HepG2 (cell line): ENCODE results near the gene FBXW5. TPM values are rescaled to one million over a fixed set of nuclear protein-coding genes. Genes with fewer than 3 reads are reported as not detected.

Experiments used
- CEBPG ChIP-seq: IDR thresholded peaks from 2 replicates; pipeline ENCODE4 v1.6.1; 2016
- IRX3 ChIP-seq: sonication (generic); formaldehyde crosslinking; IDR thresholded peaks from 2 replicates; pipeline ENCODE4 v1.8.1; 2023; ENCODE audit warnings: mild to moderate bottlenecking, low read depth, missing genetic modification reagents, borderline replicate concordance
- KLF9 ChIP-seq: IDR thresholded peaks from 2 replicates; pipeline ENCODE4 v1.6.1; 2016; ENCODE audit warnings: low read depth
- POLR2AphosphoS2 ChIP-seq: IDR thresholded peaks from 2 replicates; pipeline ENCODE4 v1.6.1; 2011; ENCODE audit warnings: low read depth, low read length, improper control_type of control experiment
- ZNF329 ChIP-seq: sonication (generic); formaldehyde crosslinking; IDR thresholded peaks from 2 replicates; pipeline ENCODE4 v1.9.0; 2021; ENCODE audit warnings: low read depth, mild to moderate bottlenecking, missing genetic modification reagents
- ZNF556 ChIP-seq: sonication (generic); formaldehyde crosslinking; IDR thresholded peaks from 2 replicates; pipeline ENCODE4 v1.4.0; 2020; ENCODE audit warnings: mild to moderate bottlenecking, missing genetic modification reagents, borderline replicate concordance
- polyA plus RNA-seq, 8 experiments: library from polyadenylated mRNA; depleted of rRNA in 3 of 8; stranded (reverse) in 7 of 8; unstranded in 1 of 8; fragments of >200 nt; fragmentation: Illumina TruSeq in 4 of 8; extraction: Trizol in 4 of 8; gene quantifications; 2 replicates each; pipeline versions ENCODE4 v1.2.1 to v1.2.3, GENCODE V29; 2011 to 2016; ENCODE audit warnings: low read depth in 4 of 8, missing spikeins in 1 of 8, mixed read lengths in 1 of 8; ENCODE audit not compliant: insufficient read depth in 1 of 8
- total RNA-seq, 5 experiments: library from RNA; depleted of rRNA; stranded (reverse); fragments of >200 nt; fragmentation: Illumina TruSeq; extraction: Trizol; gene quantifications; 2 replicates each; pipeline ENCODE4 v1.2.3, GENCODE V29; 2016; ENCODE audit warnings: low read depth in 1 of 5
- TF ChIP-seq, protein P1 (sequence below): sonication (generic); formaldehyde crosslinking; IDR thresholded peaks from 2 replicates; pipeline ENCODE4 v1.5.0; 2020; ENCODE audit warnings: missing genetic modification reagents
- TF ChIP-seq, protein P2 (sequence below): sonication (generic); formaldehyde crosslinking; IDR thresholded peaks from 2 replicates; pipeline ENCODE4 v1.5.0; 2020; ENCODE audit warnings: missing genetic modification reagents
- TF ChIP-seq, protein P3 (sequence below): sonication (generic); formaldehyde crosslinking; IDR thresholded peaks from 2 replicates; pipeline ENCODE4 v1.4.0; 2020; ENCODE audit warnings: missing genetic modification reagents
- TF ChIP-seq, protein P4 (sequence below): sonication (generic); formaldehyde crosslinking; IDR thresholded peaks from 2 replicates; pipeline ENCODE4 v1.4.0; 2020; ENCODE audit warnings: missing genetic modification reagents
- TF ChIP-seq, protein P5 (sequence below): IDR thresholded peaks from 2 replicates; pipeline ENCODE4 v1.6.1; 2016
- TF ChIP-seq, protein P6 (sequence below): sonication (generic); formaldehyde crosslinking; IDR thresholded peaks from 2 replicates; pipeline ENCODE4; 2020; ENCODE audit warnings: missing genetic modification reagents, mild to moderate bottlenecking, borderline replicate concordance
- TF ChIP-seq, protein P7 (sequence below): sonication (generic); formaldehyde crosslinking; IDR thresholded peaks from 2 replicates; pipeline ENCODE4 v1.4.0; 2020; ENCODE audit warnings: missing genetic modification reagents, mild to moderate bottlenecking, borderline replicate concordance

The FBXW5 gene
- total and polyA plus RNA-seq, 2 of the 13 experiments (the other 11 are each of a cell fraction or from before 2014, with no cell fraction given): 52.0 to 60.4 TPM

DNA sequence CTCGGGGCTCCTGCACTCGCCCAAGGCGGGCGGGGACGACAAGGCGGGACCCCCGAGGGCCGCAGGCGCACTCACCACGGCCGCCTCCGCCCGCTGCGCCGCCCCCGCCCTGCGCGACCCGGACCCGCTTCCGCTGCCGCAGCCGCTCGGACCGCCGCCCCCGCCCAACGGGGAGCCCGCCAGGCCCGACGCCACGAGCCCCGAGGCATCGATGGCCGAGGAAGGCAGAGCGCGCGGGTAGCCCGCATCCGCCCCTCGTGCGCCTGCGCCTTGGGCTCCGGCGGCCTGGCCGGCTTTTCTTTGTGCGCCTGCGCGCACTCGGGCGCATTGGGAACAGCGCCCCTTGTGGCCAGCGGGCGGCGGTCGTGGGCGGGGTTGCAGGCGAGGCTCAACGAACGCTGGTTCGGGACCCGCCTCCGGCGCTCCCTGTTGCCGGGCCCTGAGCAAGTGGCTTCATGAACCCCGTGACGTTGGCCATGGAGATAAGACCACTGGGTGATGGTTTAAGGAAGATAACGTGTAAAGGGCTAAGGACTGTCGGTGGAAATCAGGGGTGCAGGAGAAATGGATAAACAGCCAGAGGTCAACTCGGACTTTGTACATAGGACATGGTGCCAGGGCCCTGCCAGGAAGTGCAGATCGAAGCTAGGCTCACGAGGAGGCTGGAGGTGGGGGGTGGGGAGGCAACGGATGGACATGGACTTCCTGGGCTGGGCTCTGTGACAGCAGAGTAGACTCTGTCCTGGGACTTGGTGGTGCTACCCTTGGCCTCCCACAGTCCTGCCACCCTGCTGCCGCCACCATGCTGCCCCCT, at the start of gene FBXW5, which contains the start of gene C8G (continued):
- TF ChIP-seq, protein P1, sequence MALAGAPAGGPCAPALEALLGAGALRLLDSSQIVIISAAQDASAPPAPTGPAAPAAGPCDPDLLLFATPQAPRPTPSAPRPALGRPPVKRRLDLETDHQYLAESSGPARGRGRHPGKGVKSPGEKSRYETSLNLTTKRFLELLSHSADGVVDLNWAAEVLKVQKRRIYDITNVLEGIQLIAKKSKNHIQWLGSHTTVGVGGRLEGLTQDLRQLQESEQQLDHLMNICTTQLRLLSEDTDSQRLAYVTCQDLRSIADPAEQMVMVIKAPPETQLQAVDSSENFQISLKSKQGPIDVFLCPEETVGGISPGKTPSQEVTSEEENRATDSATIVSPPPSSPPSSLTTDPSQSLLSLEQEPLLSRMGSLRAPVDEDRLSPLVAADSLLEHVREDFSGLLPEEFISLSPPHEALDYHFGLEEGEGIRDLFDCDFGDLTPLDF (CRISPR knock-in tag): peak; percentile 84
- TF ChIP-seq, protein P2, sequence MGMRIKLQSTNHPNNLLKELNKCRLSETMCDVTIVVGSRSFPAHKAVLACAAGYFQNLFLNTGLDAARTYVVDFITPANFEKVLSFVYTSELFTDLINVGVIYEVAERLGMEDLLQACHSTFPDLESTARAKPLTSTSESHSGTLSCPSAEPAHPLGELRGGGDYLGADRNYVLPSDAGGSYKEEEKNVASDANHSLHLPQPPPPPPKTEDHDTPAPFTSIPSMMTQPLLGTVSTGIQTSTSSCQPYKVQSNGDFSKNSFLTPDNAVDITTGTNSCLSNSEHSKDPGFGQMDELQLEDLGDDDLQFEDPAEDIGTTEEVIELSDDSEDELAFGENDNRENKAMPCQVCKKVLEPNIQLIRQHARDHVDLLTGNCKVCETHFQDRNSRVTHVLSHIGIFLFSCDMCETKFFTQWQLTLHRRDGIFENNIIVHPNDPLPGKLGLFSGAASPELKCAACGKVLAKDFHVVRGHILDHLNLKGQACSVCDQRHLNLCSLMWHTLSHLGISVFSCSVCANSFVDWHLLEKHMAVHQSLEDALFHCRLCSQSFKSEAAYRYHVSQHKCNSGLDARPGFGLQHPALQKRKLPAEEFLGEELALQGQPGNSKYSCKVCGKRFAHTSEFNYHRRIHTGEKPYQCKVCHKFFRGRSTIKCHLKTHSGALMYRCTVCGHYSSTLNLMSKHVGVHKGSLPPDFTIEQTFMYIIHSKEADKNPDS (CRISPR knock-in tag): no peak
- 0 out of 2 replicates have a peak, but pooled peaks have one; percentile 33 for TF ChIP-seq KLF9 (CRISPR knock-in tag)
- peak; percentile 80; the same call in 1 of the 2 replicates for TF ChIP-seq POLR2AphosphoS2
- TF ChIP-seq ZNF329 (CRISPR knock-in tag): peak; percentile 65; the same call in 1 of the 2 replicates
- TF ChIP-seq, protein P3, sequence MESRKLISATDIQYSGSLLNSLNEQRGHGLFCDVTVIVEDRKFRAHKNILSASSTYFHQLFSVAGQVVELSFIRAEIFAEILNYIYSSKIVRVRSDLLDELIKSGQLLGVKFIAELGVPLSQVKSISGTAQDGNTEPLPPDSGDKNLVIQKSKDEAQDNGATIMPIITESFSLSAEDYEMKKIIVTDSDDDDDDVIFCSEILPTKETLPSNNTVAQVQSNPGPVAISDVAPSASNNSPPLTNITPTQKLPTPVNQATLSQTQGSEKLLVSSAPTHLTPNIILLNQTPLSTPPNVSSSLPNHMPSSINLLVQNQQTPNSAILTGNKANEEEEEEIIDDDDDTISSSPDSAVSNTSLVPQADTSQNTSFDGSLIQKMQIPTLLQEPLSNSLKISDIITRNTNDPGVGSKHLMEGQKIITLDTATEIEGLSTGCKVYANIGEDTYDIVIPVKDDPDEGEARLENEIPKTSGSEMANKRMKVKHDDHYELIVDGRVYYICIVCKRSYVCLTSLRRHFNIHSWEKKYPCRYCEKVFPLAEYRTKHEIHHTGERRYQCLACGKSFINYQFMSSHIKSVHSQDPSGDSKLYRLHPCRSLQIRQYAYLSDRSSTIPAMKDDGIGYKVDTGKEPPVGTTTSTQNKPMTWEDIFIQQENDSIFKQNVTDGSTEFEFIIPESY (CRISPR knock-in tag): no peak
- TF ChIP-seq, protein P4, sequence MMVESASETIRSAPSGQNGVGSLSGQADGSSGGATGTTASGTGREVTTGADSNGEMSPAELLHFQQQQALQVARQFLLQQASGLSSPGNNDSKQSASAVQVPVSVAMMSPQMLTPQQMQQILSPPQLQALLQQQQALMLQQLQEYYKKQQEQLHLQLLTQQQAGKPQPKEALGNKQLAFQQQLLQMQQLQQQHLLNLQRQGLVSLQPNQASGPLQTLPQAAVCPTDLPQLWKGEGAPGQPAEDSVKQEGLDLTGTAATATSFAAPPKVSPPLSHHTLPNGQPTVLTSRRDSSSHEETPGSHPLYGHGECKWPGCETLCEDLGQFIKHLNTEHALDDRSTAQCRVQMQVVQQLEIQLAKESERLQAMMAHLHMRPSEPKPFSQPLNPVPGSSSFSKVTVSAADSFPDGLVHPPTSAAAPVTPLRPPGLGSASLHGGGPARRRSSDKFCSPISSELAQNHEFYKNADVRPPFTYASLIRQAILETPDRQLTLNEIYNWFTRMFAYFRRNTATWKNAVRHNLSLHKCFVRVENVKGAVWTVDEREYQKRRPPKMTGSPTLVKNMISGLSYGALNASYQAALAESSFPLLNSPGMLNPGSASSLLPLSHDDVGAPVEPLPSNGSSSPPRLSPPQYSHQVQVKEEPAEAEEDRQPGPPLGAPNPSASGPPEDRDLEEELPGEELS: peak; percentile 22; the same call in 1 of the 2 replicates
- TF ChIP-seq, protein P5, sequence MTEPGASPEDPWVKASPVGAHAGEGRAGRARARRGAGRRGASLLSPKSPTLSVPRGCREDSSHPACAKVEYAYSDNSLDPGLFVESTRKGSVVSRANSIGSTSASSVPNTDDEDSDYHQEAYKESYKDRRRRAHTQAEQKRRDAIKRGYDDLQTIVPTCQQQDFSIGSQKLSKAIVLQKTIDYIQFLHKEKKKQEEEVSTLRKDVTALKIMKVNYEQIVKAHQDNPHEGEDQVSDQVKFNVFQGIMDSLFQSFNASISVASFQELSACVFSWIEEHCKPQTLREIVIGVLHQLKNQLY (CRISPR knock-in tag): no peak
- TF ChIP-seq IRX3 (CRISPR knock-in tag): peak; percentile 39; the same call in 1 of the 2 replicates
- TF ChIP-seq CEBPG (CRISPR knock-in tag): peak; percentile 43; the same call in 1 of the 2 replicates
- TF ChIP-seq, protein P6, sequence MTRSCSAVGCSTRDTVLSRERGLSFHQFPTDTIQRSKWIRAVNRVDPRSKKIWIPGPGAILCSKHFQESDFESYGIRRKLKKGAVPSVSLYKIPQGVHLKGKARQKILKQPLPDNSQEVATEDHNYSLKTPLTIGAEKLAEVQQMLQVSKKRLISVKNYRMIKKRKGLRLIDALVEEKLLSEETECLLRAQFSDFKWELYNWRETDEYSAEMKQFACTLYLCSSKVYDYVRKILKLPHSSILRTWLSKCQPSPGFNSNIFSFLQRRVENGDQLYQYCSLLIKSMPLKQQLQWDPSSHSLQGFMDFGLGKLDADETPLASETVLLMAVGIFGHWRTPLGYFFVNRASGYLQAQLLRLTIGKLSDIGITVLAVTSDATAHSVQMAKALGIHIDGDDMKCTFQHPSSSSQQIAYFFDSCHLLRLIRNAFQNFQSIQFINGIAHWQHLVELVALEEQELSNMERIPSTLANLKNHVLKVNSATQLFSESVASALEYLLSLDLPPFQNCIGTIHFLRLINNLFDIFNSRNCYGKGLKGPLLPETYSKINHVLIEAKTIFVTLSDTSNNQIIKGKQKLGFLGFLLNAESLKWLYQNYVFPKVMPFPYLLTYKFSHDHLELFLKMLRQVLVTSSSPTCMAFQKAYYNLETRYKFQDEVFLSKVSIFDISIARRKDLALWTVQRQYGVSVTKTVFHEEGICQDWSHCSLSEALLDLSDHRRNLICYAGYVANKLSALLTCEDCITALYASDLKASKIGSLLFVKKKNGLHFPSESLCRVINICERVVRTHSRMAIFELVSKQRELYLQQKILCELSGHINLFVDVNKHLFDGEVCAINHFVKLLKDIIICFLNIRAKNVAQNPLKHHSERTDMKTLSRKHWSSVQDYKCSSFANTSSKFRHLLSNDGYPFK (CRISPR knock-in tag): peak; percentile 46; the same call in 1 of the 2 replicates
- TF ChIP-seq, protein P7, sequence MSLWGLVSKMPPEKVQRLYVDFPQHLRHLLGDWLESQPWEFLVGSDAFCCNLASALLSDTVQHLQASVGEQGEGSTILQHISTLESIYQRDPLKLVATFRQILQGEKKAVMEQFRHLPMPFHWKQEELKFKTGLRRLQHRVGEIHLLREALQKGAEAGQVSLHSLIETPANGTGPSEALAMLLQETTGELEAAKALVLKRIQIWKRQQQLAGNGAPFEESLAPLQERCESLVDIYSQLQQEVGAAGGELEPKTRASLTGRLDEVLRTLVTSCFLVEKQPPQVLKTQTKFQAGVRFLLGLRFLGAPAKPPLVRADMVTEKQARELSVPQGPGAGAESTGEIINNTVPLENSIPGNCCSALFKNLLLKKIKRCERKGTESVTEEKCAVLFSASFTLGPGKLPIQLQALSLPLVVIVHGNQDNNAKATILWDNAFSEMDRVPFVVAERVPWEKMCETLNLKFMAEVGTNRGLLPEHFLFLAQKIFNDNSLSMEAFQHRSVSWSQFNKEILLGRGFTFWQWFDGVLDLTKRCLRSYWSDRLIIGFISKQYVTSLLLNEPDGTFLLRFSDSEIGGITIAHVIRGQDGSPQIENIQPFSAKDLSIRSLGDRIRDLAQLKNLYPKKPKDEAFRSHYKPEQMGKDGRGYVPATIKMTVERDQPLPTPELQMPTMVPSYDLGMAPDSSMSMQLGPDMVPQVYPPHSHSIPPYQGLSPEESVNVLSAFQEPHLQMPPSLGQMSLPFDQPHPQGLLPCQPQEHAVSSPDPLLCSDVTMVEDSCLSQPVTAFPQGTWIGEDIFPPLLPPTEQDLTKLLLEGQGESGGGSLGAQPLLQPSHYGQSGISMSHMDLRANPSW (CRISPR knock-in tag): no peak; the same call in 1 of the 2 replicates
- TF ChIP-seq ZNF556: peak; percentile 57
